HG02798 (cell line): ENCODE data around the gene SENP7.
"Not testable (repeated sequence)": the region's sequence is repeated elsewhere in the genome, so short reads cannot be mapped to it uniquely, and the experiment has no call there.

ENCODE experiments used
- ATAC-seq: cut with Tn5 transposase; IDR thresholded peaks from one replicate; pipeline ENCODE4 v1.9.1; 2021; ENCODE audit warnings: mild to moderate bottlenecking; ENCODE audit not compliant: unreplicated experiment, poor library complexity

The SENP7 gene

DNA sequence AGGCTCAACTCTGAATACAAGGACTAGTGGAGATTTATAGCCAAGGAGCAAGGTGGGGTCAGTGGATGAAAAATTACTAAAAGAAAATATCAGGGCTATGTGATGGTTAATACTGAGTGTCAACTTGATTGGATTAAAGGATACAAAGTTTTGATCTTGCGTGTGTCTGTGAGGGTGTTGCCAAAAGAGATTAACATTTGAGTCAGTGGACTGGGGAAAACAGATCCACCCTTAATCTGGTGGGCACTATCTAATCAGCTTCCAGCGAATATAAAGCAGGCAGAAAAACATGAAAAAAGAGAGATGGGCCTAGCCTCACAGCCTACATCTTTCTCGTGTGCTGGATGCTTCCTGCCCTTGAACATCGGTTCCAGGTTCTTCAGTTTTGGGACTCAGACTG lies 14.4 kb upstream of the SENP7 start:
- no peak for ATAC-seq

DNA sequence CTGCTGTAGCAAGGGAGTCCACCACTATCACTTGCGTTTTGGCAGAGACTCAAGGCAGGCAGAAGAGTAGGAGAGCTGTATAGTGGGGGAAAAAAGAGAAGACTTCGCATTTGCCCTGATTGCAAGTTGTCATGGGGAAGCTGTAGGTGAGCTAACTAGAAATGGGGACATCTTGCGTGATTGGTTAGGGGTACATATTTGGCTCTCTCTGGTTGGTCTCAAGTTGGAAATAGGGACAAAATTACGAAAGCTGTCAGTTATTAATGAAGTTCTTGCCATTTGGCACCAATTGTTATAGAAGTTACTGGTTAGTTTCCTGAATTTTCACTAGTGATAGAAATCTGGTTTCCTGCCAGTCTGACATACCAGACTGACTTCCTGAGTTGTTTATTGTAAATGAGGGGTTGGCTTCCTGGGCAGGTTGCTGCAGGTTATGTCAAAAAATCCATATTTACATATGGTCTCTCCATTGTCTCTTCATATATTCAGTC lies 8.2 kb upstream of the SENP7 start:
- no peak for ATAC-seq

DNA sequence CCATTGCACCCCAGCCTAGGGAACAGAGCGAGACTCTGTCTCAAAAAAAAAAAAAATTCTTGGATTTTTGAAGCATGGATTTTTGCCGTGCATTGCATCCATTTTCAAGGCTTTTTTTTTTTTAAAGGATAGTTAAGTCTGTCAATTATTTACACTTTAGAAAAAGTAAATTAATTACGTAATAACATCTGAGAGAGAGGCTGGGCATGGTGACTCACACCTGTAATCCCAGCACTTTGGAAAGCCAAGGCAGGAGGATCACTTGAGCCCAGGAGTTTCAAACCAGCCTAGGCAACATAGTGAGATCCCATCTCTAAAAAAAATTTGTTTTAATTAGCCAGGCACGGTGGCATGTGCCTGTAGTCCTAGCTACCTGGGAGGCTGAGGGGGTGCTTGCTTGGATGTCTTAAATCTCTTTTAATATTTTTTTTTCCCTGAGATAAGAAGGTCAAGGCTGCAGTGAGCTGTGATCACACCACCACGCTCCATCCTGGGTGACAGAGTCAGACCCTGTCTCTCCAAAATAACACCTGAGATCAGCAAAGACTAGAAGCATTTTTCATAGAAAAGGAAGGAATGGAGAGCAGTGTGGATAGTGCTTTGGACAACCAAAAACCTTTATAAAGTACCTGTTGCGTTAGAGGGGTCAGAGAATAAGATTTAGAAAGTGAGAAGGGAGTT lies 6.8 kb upstream of the SENP7 start:
- no peak for ATAC-seq

DNA sequence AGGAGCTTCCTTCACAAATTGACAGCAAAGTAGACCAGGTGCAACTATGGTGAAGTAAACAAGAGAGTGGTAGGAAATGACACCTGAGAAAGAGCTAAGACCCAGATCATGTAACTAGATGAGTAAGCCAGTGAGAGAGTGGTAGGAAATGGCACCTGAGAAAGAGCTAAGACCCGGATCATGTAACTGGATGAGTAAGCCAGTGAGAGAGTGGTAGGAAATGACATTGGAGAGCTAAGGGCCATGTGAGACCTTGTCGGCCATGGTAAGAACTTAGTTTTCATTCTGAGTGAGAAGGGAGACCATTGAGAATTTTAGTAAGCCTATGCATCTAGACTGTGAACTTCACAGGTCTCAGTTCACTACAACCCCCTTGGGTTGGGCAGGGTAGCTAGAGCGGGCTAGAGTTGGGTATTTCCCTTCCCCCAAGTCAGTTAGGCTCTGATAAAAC lies 5.4 kb upstream of the SENP7 start:
- ATAC-seq = peak; percentile 97

DNA sequence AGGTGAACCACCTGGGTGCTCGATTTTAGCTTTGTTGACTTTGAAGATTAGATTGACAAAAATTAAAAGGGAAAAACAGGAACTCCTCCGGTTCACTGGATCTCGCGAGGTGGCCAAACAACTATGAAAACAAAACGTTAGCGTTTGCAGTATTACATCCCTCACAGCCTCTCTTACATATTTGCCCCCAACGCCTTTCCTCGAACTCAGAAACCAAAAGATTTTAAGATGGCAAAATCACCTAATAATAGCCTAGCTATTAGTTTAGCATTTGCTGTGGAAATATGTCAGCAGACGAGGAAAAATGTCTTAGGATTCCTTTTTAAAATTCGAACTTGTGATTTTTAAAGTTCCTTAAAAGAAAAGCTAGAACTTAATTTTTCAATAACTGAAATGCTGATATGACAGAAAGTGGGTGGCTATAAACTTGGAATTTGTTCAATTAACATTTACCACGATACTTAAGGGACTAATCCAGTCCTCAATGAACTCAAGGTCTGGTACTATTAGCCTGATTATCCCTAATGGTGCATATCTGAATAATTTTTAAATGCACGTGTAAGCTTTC lies 491 bp upstream of the SENP7 start:
- peak; percentile 33 for ATAC-seq

DNA sequence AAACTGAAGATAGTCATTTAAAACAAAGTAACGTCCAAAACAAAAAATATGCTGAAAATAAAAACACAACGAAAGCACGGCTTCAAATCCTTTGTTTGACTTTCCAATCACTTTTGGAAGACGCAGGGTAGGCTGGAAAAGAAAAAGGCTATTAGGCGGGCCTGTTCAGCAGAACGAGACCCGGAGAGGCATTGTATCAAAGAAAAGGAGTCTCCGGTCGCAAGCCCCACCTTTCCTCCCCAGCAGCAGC lies 691 bp downstream of the SENP7 start:
- peak; percentile 32 for ATAC-seq

DNA sequence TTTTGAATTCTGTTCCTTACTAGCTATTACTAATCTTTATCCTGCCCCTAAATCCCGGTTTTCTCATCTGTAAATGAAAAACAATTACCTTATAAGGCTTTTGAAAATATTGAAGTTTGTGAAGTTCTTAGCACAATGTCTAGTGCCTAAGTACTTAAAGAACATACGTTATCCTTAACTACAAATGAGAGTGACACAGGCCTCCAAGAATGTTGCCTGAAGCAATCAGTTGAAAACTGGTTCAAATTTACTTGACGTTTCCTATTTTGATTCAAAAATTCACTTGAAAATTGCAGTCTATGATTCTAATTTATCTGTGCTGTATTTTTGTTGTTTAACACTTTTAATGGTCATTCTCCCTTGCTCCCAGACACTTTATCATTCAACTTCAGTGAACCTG lies 3.2 kb downstream of the SENP7 start:
- ATAC-seq = no peak

DNA sequence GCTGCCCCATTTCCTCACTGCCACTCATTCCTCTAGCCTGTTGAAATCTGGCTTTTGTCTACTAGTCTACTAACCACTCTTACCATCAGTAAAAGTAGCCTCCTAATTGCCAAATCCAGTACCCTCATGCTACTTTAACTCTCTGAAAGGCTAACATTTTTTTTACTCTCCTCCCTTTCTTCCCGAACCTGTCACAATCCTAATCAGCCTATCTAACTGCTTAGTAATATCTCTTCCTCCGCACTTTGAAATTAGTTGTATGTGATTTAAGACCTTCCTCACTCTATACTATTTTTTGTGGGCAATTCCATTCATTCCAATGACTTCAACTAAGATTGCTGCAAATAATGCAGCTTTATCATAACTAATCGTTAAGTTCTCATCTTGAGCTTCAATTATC lies 3.7 kb downstream of the SENP7 start:
- ATAC-seq = no peak

DNA sequence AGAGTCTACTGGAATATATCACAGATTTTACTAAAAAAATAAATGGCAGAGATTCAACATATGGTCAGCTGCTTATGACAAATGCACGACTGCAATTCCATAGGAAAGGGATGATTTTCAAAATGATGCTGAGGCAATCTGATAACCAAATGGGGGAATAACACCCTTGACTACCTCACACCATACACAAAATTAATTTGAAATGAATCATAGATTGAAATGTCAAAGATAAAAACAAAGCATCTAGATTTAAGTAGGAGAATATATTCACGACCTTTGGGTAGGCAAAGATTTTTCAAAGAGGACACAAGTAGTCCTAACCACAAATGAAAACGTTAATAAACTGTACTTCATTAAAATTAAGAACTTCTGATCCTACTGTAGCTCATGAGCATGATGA lies 11.2 kb downstream of the SENP7 start:
- ATAC-seq = no peak

DNA sequence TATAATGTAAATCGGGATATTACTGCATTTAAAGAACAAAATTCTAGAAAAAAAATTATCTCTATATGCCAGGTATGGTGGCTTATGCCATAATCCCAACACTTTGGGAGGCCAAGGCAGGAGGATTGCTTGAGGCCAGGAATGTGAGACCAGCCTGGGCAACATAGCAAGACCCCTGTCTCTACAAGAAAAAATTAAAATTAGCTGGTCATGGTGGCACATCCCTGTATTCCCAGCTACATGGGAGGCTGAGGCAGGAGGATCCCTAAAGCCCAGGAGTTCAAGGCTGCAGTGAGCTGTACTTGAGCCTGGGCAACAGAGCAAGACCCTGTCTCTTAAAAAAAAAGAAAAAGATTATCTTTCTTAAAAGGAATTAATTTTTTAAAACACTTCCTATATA lies 12.8 kb downstream of the SENP7 start:
- no peak for ATAC-seq

DNA sequence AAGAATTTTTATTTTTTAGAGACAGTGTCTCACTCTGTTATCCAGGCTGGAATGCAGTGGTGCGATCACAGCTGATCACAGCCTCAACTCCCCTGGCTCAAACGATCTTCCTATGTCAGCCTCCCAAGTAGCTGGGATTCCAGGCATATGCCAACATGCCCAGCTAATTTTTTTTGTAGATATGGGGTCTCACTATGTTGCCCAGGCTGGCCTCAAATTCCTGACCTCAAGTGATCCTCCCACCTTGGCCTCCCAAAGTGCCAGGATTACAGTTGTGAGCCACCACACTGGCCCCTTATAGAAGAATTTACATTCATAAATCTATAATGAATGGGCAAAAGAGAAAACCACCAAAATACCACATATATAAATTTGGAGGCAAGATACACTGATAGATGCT lies 15.2 kb downstream of the SENP7 start:
- ATAC-seq = no peak

DNA sequence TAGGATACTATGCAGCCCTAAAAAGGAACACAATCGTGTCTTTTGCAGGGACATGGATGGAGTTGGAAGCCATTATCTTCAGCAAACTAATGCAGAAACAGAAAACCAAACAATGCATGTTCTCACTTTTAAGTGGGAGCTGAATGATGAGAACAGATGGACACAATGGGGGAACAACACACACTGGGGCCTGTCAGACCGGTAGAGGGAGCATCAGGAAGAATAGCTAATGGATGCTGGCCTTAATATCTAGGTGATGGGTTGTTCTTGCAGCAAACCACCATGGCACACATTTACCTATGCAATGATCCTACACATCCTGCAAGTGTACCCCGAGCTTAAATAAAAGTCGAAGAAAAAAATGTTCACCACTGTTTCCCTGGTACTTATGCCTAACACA lies 17.5 kb downstream of the SENP7 start:
- no peak for ATAC-seq

DNA sequence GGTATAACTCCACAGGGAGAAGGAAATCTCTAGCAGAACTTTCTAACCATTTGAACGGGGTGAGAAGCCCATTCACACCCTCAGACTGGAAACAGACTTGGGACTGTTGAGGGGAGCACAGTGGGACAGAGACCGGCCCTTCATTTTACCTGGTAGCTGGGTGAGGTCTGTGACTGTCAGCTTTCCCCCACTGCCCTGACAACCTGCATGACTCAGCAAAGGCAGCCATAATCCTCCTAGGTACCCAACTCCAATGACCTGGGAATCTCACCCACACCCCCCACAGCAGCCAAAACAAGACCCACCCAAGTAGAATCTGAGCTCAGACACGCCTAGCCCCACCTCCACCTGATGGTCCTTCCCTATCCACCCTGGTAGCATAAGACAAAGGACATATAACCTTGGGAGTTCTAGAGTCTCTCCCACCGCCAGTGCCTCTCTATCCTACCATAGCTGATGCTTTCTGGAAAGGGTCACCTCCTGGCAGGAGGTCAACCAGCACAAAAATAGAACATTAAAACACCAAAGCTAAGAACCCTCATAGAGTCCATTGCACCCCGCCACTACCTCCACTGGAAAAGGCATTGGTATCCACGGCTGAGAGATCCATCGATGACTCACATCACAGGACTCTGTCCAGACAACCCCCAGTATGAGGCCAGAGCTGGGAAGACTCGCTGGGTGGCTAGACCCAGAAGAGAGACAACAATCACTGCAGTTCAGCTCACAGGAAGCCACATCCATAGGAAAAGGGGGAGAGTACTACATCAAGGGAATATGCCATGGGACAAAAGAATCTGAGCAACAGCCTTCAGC lies 28.0 kb downstream of the SENP7 start:
- no peak for ATAC-seq

DNA sequence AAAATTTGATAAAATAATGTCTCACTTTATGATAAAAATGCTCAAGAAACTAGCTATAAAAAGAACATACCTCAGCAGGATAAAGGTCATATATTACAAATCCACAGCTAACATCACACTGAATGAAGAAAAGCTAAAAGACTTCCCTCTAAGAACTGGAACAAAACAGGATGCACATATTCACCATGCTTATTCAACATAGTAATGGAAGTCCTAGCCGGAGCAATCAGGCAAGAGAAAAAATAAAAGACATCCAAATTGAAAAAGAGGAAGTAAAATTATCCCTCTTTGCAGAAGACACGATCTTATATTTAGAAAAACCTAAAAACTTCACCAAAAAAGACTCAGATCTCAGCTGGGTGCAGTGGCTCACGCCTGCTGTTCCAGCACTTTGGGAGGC lies 34.0 kb downstream of the SENP7 start:
- ATAC-seq = no peak

DNA sequence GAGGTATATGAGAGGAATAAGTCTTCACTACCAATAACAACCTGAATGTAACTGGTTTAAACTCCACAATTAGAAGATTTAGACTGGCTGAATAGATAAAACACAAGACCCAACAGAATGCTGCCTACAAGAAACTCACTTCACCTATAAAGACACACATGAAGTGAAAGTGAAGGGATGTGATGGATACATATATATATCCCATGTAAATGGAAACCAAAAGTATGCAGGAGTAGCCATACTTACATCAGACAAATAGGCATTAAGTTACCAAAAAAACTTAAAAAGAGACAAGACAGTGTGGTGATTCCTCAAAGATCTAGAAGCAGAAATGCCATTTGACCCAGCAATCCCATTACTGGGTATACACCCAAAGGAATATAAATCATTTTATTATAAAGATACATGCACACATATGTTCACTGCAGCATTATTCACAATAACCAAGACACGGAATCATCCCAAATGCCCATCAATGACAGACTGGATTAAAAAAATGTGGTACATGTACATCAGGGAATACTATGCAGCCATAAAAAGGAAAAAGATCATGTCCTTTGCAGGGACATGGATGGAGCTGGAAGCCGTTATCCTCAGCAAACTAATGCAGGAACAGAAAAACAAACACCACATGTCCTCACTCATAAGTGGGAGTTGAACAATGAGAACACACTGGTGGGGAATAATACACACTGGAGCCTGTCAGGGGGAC lies 38.0 kb downstream of the SENP7 start:
- not testable (repeated sequence) for ATAC-seq

DNA sequence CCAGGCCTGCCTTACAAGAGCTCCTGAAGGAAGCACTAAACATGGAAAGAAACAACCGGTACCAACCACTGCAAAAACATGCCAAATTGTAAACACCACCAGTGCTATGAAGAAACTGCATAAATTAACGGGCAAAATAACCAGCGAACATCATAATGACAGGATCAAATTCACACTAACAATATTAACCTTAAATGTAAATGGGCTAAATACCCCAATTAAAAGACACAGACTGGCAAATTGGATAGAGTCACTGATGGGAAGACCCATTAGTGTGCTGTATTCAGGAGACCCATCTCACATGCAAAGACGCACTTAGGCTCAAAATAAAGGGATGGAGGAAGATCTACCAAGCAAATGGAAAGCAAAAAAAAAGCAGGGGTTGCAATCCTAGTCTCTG lies 44.3 kb downstream of the SENP7 start:
- not testable (repeated sequence) for ATAC-seq

DNA sequence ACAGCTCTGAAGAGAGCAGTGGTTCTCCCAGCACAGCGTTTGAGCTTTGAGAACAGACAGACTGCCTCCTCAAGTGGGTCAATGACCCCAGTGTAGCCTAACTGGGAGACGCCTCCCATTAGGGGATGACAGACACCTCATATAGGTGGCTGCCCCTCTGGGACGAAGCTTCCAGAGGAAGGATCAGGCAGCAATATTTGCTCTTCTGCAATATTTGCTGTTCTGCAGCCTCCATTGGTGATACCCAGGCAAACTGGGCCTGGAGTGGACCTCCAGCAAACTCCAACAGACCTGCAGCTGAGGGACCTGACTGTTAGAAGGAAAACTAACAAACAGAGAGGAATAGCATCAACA lies 45.7 kb downstream of the SENP7 start:
- ATAC-seq = not testable (repeated sequence)

DNA sequence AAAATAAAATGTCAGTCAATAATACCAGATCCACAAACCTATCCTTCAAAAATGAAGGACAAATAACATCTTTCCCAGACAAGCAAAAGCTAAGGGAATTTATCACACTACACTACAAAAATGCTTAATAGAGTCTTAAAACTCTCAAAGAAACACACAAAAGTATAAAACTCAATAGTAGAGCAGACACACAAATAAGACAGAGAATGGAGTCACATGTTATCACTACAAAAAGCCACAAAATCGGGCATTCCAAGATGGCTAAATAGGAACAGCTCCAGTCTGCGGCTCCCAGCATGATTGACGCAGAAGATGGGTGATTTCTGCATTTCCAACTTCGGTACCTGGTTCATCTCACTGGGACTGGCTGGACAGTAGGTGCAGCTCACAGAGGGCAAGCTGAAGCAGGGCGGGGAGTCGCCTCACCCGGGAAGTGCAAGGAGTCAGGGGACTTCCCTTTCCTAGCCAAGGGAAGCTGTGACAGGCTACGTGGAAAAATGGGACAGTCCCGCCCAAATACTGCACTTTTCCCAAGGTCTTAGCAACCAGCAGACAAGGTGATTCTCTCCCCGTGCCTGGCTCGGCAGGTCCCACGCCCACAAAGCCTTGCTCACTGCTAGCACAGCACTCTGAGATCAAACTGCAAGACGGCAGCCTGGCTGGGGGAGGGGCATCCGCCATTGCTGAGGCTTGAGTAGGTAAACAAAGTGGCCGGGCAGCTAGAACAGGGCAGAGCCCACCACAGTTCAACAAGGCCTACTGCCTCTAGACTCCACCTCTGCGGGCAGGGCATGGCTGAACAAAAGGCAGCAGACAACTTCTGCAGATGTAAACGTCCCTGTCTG lies 46.3 kb downstream of the SENP7 start:
- no peak for ATAC-seq

DNA sequence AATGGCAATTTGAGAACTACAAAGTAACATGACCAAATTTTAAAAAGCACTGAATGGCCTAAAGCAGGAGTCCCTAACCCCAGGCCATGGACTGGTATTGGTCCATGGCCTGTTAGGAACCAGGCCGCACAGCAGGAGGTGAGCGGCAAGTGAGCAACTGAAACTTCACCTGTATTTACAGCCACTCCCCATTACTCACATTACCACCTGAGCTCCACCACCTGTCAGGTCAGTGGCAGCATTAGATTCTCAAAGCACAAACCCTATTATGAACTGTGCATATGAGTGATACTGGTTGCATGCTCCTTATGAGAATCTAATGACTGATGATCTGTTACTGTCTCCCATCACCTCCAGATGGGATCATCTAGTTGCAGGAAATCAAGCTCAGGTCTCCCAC lies 48.8 kb downstream of the SENP7 start:
- ATAC-seq = no peak

DNA sequence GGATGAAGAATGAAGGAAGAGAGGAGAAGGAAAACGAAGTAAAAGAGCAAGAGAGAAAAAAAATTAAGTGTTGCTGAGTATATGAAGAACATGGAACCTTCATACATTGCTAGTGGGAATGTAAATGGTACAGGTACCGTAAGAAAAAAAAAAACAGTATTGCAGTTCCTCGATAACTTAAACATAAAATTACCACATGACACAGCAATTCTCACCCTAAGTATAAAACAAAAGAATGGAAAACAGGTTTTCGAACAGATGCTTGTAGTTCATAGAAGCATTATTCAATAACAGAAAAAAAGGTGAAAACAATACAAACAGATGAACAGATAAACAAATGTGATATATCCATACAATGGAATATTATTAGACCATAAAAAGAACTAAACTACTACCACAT lies 51.6 kb downstream of the SENP7 start:
- no peak for ATAC-seq
